Subcutaneous adipose tissue (tissue), 4 donors: ENCODE data around the gene NUAK2. TPM values are rescaled to one million over a fixed set of nuclear protein-coding genes. Genes with fewer than 3 reads are reported as not detected.

Experiments used
- CTCF ChIP-seq: fragments of 450-650 bp; IDR thresholded peaks from one replicate; pipeline ENCODE4 v1.5.1; 2016; ENCODE audit warnings: low read depth, mild to moderate bottlenecking, control low read depth, antibody characterized with exemption, moderate library complexity
- total RNA-seq, 4 donors: library from RNA; depleted of rRNA; stranded (reverse); fragments of >200 nt; gene quantifications; one replicate each; pipeline ENCODE4 v1.1.0, GENCODE V29; 2016

The NUAK2 gene
- total RNA-seq, 4 donors from 2014 or later: 0.16 to 1.7 (median 1.3) TPM

- TF ChIP-seq CTCF: no peak
Measured at GRCh38 chr1:205271745-205272144, 49.8 kb downstream of the NUAK2 start.

DNA sequence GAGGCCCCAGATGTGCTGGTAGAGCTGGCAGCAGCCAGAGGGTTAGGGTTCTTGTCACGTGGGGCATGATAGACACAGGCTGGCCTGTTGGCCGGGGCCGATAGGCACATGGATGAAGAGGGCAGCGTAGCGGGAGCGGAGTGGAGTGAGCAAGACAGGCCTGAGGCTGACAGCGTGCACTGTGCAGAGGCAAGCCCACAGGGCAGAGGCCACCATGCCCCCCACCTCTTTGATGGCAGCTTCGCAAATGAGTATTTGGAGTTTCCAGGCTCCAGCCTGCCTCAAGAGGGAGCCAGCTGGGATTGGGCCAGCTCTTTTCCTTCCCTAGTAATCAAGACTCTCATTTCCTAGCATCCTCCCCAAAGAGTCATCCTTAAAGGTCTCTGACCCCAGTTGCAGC lies 50.3 kb downstream of the NUAK2 start:
- no peak for TF ChIP-seq CTCF

DNA sequence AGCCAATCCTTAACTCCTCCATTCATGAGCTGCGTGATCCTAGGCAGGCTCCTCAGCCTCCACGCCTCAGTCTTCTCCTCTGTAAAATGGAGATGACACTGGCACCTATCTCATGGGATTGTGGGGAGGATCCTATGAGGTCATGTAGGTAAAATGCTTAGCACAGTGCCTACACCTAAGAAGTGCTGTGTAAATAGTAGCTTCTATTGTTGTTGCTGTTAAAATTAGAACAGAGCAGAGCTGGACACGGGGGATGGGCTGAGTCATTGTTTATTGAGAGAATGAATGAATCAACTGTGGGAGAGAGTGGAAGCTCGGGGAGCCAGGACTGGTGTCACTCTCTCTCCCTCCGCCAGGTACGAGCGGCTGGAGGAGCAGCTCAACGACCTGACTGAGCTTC lies 50.8 kb downstream of the NUAK2 start:
- no peak for TF ChIP-seq CTCF

- no peak for TF ChIP-seq CTCF
Measured at GRCh38 chr1:205270271-205270670, 51.3 kb downstream of the NUAK2 start.

DNA sequence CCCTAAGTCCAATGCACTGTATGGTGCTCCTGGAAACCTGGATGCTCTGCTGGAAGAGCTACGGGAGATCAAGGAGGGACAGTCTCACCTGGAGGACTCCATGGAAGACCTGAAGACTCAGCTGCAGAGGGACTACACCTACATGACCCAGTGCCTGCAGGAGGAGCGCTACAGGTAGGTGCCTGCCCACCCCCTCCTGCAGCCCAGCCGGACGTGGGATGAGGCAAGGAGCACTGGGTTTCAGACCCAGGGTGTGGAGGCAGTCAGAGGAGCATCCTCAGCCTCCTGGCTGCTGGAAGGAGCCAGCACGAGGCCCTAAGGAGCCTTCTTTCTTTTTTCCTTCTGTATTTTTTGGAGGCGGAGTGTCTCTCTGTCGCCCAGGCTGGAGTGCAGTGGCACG lies 51.8 kb downstream of the NUAK2 start:
- TF ChIP-seq CTCF: no peak

DNA sequence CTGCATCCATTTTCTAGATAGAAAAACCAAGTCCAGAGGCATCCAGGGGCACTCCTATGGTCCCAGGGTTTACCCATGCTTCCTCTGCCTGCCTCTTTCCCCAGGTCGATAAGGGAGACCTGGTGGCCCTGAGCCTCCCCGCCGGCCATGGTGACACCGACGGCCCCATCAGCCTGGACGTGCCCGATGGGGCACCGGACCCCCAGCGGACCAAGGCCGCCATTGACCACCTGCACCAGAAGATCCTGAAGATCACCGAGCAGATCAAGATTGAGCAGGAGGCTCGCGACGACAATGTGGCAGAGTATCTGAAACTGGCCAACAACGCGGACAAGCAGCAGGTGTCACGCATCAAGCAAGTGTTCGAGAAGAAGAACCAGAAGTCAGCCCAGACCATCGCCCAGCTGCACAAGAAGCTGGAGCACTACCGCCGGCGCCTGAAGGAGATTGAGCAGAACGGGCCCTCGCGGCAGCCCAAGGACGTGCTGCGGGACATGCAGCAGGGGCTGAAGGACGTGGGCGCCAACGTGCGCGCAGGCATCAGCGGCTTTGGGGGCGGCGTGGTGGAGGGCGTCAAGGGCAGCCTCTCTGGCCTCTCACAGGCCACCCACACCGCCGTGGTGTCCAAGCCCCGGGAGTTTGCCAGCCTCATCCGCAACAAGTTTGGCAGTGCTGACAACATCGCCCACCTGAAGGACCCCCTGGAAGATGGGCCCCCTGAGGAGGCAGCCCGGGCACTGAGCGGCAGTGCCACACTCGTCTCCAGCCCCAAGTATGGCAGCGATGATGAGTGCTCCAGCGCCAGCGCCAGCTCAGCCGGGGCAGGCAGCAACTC lies 52.5 kb downstream of the NUAK2 start:
- TF ChIP-seq CTCF: no peak

GRCh38 chr1:205267306-205267902 lies 54.1 kb downstream of the NUAK2 start:
- no peak for TF ChIP-seq CTCF
